ENCODE measurements around the gene CCDC82.

- TF ChIP-seq, protein P1, sequence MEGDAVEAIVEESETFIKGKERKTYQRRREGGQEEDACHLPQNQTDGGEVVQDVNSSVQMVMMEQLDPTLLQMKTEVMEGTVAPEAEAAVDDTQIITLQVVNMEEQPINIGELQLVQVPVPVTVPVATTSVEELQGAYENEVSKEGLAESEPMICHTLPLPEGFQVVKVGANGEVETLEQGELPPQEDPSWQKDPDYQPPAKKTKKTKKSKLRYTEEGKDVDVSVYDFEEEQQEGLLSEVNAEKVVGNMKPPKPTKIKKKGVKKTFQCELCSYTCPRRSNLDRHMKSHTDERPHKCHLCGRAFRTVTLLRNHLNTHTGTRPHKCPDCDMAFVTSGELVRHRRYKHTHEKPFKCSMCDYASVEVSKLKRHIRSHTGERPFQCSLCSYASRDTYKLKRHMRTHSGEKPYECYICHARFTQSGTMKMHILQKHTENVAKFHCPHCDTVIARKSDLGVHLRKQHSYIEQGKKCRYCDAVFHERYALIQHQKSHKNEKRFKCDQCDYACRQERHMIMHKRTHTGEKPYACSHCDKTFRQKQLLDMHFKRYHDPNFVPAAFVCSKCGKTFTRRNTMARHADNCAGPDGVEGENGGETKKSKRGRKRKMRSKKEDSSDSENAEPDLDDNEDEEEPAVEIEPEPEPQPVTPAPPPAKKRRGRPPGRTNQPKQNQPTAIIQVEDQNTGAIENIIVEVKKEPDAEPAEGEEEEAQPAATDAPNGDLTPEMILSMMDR (IDR thresholded peaks at IDR 0.05): no peak
- no peak for TF ChIP-seq POLR2A (IDR thresholded peaks at IDR 0.05)
Measured at GRCh38 chr11:96303980-96304379, 85.7 kb downstream of the CCDC82 start.

Measured in uterus (tissue), 2 donors.